ENCODE data around the gene THAP2.

Gene THAP2

GRCh38 chr12:71663561-71664410 is at the start of gene THAP2, which contains the start of gene ZFC3H1:
Gene THAP2, plus strand, starts transcription at chr12:71664301. Its CDS starts 209 bp downstream, at chr12:71664510.
Gene ZFC3H1, minus strand, starts transcription at chr12:71663848. Its CDS starts 238 bp downstream, at chr12:71663610.
- peak within 1 kb of the TSS; percentile 98 for H3K9ac ChIP-seq (ENCODE audit: low read depth, low read length)
- H3K27ac ChIP-seq (ENCODE audit: low read length): peak within 1 kb of the TSS; percentile 95
- no peaks in the 10 kb centered on the region; the same call in 1 of the 2 replicates for H3K4me1 ChIP-seq (ENCODE audit: insufficient read depth, low read length)
- H3K9me3 ChIP-seq (ENCODE audit: insufficient read depth, low read depth, low read length): no peaks in the 10 kb centered on the region
- peak within 1 kb of the TSS; percentile 94 for H3K4me3 ChIP-seq (ENCODE audit: low read length)
- peaks cover 12% of the 10 kb centered on the region for H3K36me3 ChIP-seq (ENCODE audit: insufficient read depth, low read depth, low read length)
- no peaks in the 10 kb centered on the region for H3K27me3 ChIP-seq (ENCODE audit: insufficient read depth, low read length)

GRCh38 chr12:71621938-71622337 is 42.2 kb upstream of the THAP2 start:
- H3K27ac ChIP-seq (ENCODE audit: low read length): no peak overlapping the region
- peaks cover 11% of the 10 kb centered on the region for H3K4me1 ChIP-seq (ENCODE audit: insufficient read depth, low read length)
- H3K27me3 ChIP-seq (ENCODE audit: insufficient read depth, low read length): no peaks in the 10 kb centered on the region
- H3K9ac ChIP-seq (ENCODE audit: low read depth, low read length): no peak overlapping the region
- peaks cover 98% of the 10 kb centered on the region for H3K36me3 ChIP-seq (ENCODE audit: insufficient read depth, low read depth, low read length)
- no peak overlapping the region for H3K4me3 ChIP-seq (ENCODE audit: low read length)
- no peaks in the 10 kb centered on the region for H3K9me3 ChIP-seq (ENCODE audit: insufficient read depth, low read depth, low read length)

GRCh38 chr12:71625476-71625875 is 38.6 kb upstream of the THAP2 start:
- H3K36me3 ChIP-seq (ENCODE audit: insufficient read depth, low read depth, low read length): peaks cover 98% of the 10 kb centered on the region
- H3K27me3 ChIP-seq (ENCODE audit: insufficient read depth, low read length): no peaks in the 10 kb centered on the region
- no peak overlapping the region for H3K4me3 ChIP-seq (ENCODE audit: low read length)
- H3K4me1 ChIP-seq (ENCODE audit: insufficient read depth, low read length): peaks cover under 1% of the 10 kb centered on the region; the same call in 1 of the 2 replicates
- no peak overlapping the region for H3K27ac ChIP-seq (ENCODE audit: low read length)
- no peak overlapping the region for H3K9ac ChIP-seq (ENCODE audit: low read depth, low read length)
- H3K9me3 ChIP-seq (ENCODE audit: insufficient read depth, low read depth, low read length): no peaks in the 10 kb centered on the region

DNA sequence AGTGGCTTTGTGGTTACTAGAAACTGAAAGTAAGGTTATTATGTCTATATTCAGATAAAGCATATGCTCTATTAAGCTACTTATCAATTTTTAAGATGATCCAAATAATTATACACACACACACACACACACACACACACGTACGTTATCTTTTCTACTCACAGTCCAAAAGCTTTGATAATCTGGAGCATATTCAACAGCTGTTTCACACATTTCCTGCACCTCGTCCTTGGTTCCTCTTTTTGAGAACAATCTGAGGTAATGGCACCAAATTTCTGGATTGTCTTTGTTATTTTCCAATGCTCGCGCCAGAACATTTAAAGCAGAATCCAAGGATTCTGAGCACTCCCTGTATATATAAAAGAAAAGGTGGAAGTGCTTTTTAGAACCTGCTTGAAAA is 38.0 kb upstream of the THAP2 start:
- peaks cover 98% of the 10 kb centered on the region for H3K36me3 ChIP-seq (ENCODE audit: insufficient read depth, low read depth, low read length)
- H3K4me3 ChIP-seq (ENCODE audit: low read length): no peak overlapping the region
- no peaks in the 10 kb centered on the region for H3K27me3 ChIP-seq (ENCODE audit: insufficient read depth, low read length)
- H3K4me1 ChIP-seq (ENCODE audit: insufficient read depth, low read length): no peaks in the 10 kb centered on the region
- H3K27ac ChIP-seq (ENCODE audit: low read length): no peak overlapping the region
- H3K9me3 ChIP-seq (ENCODE audit: insufficient read depth, low read depth, low read length): no peaks in the 10 kb centered on the region
- H3K9ac ChIP-seq (ENCODE audit: low read depth, low read length): no peak overlapping the region

GRCh38 chr12:71626768-71627167 is 37.3 kb upstream of the THAP2 start:
- Histone ChIP-seq H3K9me3 (ENCODE audit: insufficient read depth, low read depth, low read length) (no peaks in the 10 kb centered on the region), H3K4me3 (ENCODE audit: low read length) (no peak overlapping the region), H3K27me3 (ENCODE audit: insufficient read depth, low read length) (no peaks in the 10 kb centered on the region), H3K27ac (ENCODE audit: low read length) (no peak overlapping the region), H3K36me3 (ENCODE audit: insufficient read depth, low read depth, low read length) (peaks cover 98% of the 10 kb centered on the region), H3K9ac (ENCODE audit: low read depth, low read length) (no peak overlapping the region), H3K4me1 (ENCODE audit: insufficient read depth, low read length) (no peaks in the 10 kb centered on the region)

GRCh38 chr12:71627438-71628002 is 36.6 kb upstream of the THAP2 start:
- Histone ChIP-seq H3K4me1 (ENCODE audit: insufficient read depth, low read length) (no peaks in the 10 kb centered on the region), H3K27me3 (ENCODE audit: insufficient read depth, low read length) (no peaks in the 10 kb centered on the region), H3K27ac (ENCODE audit: low read length) (no peak overlapping the region), H3K36me3 (ENCODE audit: insufficient read depth, low read depth, low read length) (peaks cover 98% of the 10 kb centered on the region), H3K4me3 (ENCODE audit: low read length) (no peak overlapping the region), H3K9ac (ENCODE audit: low read depth, low read length) (no peak overlapping the region), H3K9me3 (ENCODE audit: insufficient read depth, low read depth, low read length) (no peaks in the 10 kb centered on the region)

DNA sequence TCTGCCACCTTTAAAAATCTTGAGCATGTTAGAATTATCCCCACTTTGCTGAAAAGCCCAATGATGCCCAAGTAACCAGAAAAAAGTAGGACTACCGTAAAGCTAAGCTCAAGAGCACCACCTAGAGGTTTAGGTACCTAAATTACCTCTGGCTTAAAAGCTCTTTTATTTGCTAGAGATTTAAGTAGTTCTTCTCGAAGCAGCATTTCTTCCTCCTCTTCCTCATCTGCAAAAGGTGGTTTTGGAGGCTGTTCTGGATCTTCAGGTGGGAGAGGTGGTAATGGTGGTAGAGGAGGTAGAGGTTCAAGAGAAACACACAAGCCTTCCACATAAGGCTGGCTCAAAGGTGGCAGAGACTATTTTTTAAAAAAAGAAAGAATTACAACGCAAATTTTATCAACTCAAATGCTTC is 27.4 kb upstream of the THAP2 start:
- peaks cover 93% of the 10 kb centered on the region for H3K36me3 ChIP-seq (ENCODE audit: insufficient read depth, low read depth, low read length)
- H3K9ac ChIP-seq (ENCODE audit: low read depth, low read length): no peak overlapping the region
- H3K9me3 ChIP-seq (ENCODE audit: insufficient read depth, low read depth, low read length): no peaks in the 10 kb centered on the region
- no peak overlapping the region for H3K4me3 ChIP-seq (ENCODE audit: low read length)
- H3K27ac ChIP-seq (ENCODE audit: low read length): no peak overlapping the region
- no peaks in the 10 kb centered on the region for H3K27me3 ChIP-seq (ENCODE audit: insufficient read depth, low read length)
- H3K4me1 ChIP-seq (ENCODE audit: insufficient read depth, low read length): no peaks in the 10 kb centered on the region

DNA sequence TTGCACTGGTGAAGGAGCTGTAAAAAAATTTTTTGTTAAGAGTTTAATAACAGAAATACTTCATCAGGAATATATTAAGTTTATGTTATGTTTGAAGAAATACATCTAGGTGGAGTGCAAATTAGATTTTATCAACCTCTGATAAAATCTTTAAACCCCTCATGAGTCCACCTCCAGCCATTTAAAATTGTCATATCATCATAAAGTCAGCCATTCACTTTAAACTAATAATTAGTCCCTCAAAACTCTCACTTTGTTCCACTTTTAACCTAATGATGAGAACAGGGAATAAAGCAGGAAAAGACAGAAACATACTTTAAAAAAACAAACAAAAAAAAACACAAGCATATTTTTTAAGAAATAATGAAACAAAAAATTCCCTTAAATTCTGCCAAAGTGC is 25.6 kb upstream of the THAP2 start:
- no peak overlapping the region for H3K9ac ChIP-seq (ENCODE audit: low read depth, low read length)

DNA sequence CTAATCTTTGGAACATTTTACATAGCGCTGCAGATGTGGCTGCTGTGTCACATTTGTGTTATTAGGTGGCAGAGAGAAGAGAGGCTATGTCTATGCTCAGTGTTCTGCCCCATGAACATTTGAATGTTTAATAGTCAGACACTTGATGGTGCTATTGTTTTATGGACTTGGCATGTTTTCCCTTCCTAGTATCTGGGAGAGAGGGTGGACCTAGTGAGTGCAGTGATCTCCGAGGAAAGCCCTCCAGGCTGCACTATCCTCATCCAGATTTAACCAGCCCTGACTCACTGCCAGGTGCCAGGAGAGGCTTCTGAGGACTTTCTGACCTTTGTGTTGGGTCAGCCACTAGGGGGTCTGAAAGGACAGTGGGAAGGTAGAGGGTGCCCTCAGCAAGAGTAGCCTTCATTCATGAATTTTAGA is 24.8 kb upstream of the THAP2 start:
- Histone ChIP-seq H3K27me3 (ENCODE audit: insufficient read depth, low read length) (no peaks in the 10 kb centered on the region), H3K4me1 (ENCODE audit: insufficient read depth, low read length) (no peaks in the 10 kb centered on the region), H3K9ac (ENCODE audit: low read depth, low read length) (no peak overlapping the region), H3K27ac (ENCODE audit: low read length) (no peak overlapping the region), H3K36me3 (ENCODE audit: insufficient read depth, low read depth, low read length) (peaks cover 93% of the 10 kb centered on the region), H3K4me3 (ENCODE audit: low read length) (no peak overlapping the region), H3K9me3 (ENCODE audit: insufficient read depth, low read depth, low read length) (no peaks in the 10 kb centered on the region)

More for the DNA sequence above, 25.6 kb upstream of the THAP2 start:
- H3K4me1 ChIP-seq (ENCODE audit: insufficient read depth, low read length): no peaks in the 10 kb centered on the region
- H3K27me3 ChIP-seq (ENCODE audit: insufficient read depth, low read length): no peaks in the 10 kb centered on the region
- H3K4me3 ChIP-seq (ENCODE audit: low read length): no peak overlapping the region
- peaks cover 93% of the 10 kb centered on the region for H3K36me3 ChIP-seq (ENCODE audit: insufficient read depth, low read depth, low read length)
- H3K27ac ChIP-seq (ENCODE audit: low read length): no peak overlapping the region
- no peaks in the 10 kb centered on the region for H3K9me3 ChIP-seq (ENCODE audit: insufficient read depth, low read depth, low read length)

DNA sequence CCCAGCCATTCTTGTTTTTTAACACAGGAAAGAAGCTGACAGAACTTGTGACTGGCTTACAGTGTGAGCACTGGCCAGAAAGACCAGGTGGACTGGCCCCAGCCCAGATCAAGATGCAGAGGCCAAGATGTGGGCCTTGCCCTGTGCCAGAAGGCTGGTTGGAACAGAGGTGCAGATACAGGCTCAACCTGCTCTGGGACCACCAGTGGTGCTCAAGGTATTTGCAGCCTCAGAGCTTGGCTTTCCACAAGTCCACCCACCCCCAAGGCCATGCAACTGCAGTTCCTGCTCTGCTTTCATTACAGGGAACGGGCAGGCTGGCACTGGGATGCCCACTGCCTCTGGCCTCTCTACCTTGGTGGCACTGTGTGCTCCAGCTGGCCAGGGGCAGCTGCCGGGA is 23.8 kb upstream of the THAP2 start:
- Histone ChIP-seq H3K27ac (ENCODE audit: low read length) (no peak overlapping the region), H3K9me3 (ENCODE audit: insufficient read depth, low read depth, low read length) (no peaks in the 10 kb centered on the region), H3K9ac (ENCODE audit: low read depth, low read length) (no peak overlapping the region), H3K4me3 (ENCODE audit: low read length) (no peak overlapping the region), H3K36me3 (ENCODE audit: insufficient read depth, low read depth, low read length) (peaks cover 93% of the 10 kb centered on the region), H3K4me1 (ENCODE audit: insufficient read depth, low read length) (no peaks in the 10 kb centered on the region), H3K27me3 (ENCODE audit: insufficient read depth, low read length) (no peaks in the 10 kb centered on the region)

GRCh38 chr12:71641390-71641789 is 22.7 kb upstream of the THAP2 start:
- no peak overlapping the region for H3K9ac ChIP-seq (ENCODE audit: low read depth, low read length)
- no peak overlapping the region for H3K4me3 ChIP-seq (ENCODE audit: low read length)
- H3K27ac ChIP-seq (ENCODE audit: low read length): no peak overlapping the region
- peaks cover 93% of the 10 kb centered on the region for H3K36me3 ChIP-seq (ENCODE audit: insufficient read depth, low read depth, low read length)
- no peaks in the 10 kb centered on the region for H3K9me3 ChIP-seq (ENCODE audit: insufficient read depth, low read depth, low read length)
- H3K27me3 ChIP-seq (ENCODE audit: insufficient read depth, low read length): no peaks in the 10 kb centered on the region
- H3K4me1 ChIP-seq (ENCODE audit: insufficient read depth, low read length): no peaks in the 10 kb centered on the region

DNA sequence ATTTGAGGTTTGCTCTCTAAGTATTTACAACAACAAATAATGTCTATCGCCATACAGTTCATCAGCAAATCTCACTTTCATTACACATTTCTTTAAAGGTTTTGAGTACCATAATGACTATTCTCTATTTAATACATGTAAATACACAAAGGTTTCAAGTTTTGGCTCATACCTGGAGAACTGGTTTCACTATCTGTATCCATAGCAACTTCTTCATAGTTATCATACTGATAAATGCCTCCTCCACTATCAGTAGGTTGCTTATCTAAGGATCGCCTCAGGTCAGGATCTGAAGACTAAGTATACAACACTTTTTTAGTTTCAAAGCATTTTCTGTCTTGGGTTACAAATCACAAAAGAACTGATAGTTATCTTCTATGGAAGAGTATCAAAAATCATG is 21.8 kb upstream of the THAP2 start:
- no peaks in the 10 kb centered on the region for H3K27me3 ChIP-seq (ENCODE audit: insufficient read depth, low read length)
- peaks cover 94% of the 10 kb centered on the region for H3K36me3 ChIP-seq (ENCODE audit: insufficient read depth, low read depth, low read length)
- H3K4me1 ChIP-seq (ENCODE audit: insufficient read depth, low read length): no peaks in the 10 kb centered on the region
- H3K4me3 ChIP-seq (ENCODE audit: low read length): no peak overlapping the region
- H3K9me3 ChIP-seq (ENCODE audit: insufficient read depth, low read depth, low read length): no peaks in the 10 kb centered on the region
- H3K9ac ChIP-seq (ENCODE audit: low read depth, low read length): no peak overlapping the region
- H3K27ac ChIP-seq (ENCODE audit: low read length): no peak overlapping the region

Measured in iPS-20b (cell line).